Activated T-helper 17 cell treated with anti-CD3 and anti-CD28 coated beads, Interleukin-2, amount 50 U/mL, for 72 hours (primary cell): ENCODE measurements around the gene CEP250. TPM values are rescaled to one million over a fixed set of nuclear protein-coding genes. Genes with fewer than 3 reads are reported as not detected.

ENCODE experiments used
- ATAC-seq: fragments of 150-1000 bp; cut with Tn5 transposase; replicated peaks from 2 replicates; pipeline ENCODE4 v1.10.0; 2021; ENCODE audit warnings: mild to moderate bottlenecking, moderate library complexity
- H3K27ac Mint-ChIP-seq: one replicate; pipeline ENCODE4 v1.8.0; 2022; ENCODE audit warnings: mixed read lengths
- H3K27me3 Mint-ChIP-seq: one replicate; pipeline ENCODE4 v1.8.0; 2022; ENCODE audit warnings: mixed read lengths
- H3K36me3 Mint-ChIP-seq: one replicate; pipeline ENCODE4 v1.8.0; 2022; ENCODE audit warnings: low read depth, mild to moderate bottlenecking, mixed read lengths
- H3K4me1 Mint-ChIP-seq: one replicate; pipeline ENCODE4 v1.8.0; 2022; ENCODE audit warnings: mixed read lengths
- H3K4me3 Mint-ChIP-seq: one replicate; pipeline ENCODE4 v1.8.0; 2022; ENCODE audit warnings: mild to moderate bottlenecking, mixed read lengths
- H3K9me3 Mint-ChIP-seq: one replicate; pipeline ENCODE4 v1.8.0; 2022; ENCODE audit warnings: mixed read lengths
- total RNA-seq, 2 donors: library from RNA; stranded (reverse); gene quantifications; one replicate each; pipeline ENCODE4 v1.2.3, GENCODE V29; 2022

Gene CEP250, protein sequence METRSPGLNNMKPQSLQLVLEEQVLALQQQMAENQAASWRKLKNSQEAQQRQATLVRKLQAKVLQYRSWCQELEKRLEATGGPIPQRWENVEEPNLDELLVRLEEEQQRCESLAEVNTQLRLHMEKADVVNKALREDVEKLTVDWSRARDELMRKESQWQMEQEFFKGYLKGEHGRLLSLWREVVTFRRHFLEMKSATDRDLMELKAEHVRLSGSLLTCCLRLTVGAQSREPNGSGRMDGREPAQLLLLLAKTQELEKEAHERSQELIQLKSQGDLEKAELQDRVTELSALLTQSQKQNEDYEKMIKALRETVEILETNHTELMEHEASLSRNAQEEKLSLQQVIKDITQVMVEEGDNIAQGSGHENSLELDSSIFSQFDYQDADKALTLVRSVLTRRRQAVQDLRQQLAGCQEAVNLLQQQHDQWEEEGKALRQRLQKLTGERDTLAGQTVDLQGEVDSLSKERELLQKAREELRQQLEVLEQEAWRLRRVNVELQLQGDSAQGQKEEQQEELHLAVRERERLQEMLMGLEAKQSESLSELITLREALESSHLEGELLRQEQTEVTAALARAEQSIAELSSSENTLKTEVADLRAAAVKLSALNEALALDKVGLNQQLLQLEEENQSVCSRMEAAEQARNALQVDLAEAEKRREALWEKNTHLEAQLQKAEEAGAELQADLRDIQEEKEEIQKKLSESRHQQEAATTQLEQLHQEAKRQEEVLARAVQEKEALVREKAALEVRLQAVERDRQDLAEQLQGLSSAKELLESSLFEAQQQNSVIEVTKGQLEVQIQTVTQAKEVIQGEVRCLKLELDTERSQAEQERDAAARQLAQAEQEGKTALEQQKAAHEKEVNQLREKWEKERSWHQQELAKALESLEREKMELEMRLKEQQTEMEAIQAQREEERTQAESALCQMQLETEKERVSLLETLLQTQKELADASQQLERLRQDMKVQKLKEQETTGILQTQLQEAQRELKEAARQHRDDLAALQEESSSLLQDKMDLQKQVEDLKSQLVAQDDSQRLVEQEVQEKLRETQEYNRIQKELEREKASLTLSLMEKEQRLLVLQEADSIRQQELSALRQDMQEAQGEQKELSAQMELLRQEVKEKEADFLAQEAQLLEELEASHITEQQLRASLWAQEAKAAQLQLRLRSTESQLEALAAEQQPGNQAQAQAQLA (N-terminal part only)
- total RNA-seq: 10 to 100 TPM; 77.8 to 88.3 TPM

DNA sequence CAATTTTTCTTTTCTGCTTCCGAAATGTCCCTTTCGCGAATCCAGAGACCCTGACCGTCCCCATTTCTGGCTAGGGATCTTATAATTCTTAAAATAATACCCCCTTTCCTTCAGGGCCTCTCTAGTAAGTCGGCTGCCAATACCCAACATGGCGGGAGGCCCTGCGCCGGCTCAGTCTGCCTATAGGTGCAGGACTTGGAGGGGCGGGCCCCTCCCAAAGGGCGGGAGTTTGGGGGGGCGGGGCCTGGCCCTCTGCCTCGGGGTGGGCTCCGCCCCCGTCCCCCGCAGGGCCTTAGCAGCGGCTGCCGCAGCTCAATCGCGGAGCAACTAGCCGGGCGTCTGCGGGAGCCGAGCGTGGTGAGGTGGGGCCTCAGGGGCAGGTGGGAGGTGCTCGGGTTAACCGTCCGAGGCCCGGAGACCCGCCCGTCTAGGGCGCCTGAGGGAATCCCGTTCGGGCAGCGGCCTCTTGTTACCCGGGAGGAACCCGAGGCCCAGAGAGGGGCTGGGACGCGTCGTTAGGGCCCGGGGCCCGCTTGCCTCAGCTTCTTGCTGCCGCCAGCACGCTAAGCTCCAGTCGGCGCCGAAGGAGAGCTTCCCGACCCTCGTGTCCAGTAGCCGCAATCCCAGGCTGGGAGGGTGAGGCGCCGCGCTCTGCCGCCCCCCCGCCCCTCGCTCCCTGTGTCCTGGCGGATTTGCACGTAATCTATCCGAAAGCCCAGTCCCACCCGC, at the start of gene CEP250:
CEP250 (plus strand) TSS at position 718 of the 729 bp plus-strand sequence. CDS start 6,770 bp downstream, outside the sequence.
- ATAC-seq: peak; percentile 97
- Mint-ChIP-seq H3K4me3 (peak within 1 kb of the TSS; percentile 91), H3K4me1 (peaks cover 13% of the 10 kb centered on the region), H3K36me3 (peaks cover 3% of the 10 kb centered on the region), H3K9me3 (no peaks in the 10 kb centered on the region), H3K27ac (peak within 1 kb of the TSS; percentile 99), H3K27me3 (no peaks in the 10 kb centered on the region)

DNA sequence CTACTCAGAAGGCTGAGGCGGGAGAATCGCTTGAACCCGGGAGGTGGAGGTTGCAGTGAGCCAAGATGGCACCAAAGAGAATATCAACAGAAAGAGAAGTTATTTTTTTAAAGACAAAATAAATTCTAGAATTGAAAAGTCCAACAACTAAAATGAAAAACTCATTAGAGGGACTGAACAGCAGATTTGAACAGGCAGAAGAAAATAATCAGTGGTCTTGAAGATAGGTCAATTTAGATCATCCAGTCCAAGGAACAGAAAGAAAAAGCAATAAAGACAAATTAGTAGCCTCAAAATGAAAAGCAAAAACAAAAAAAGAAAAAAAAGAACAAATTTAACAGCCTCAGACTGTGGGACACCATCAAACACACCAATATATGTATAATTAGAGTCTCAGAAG, 49.6 kb upstream of the CEP250 start:
- Mint-ChIP-seq H3K4me3 (no peak overlapping the region), H3K27ac (no peak overlapping the region), H3K4me1 (peaks cover 4% of the 10 kb centered on the region), H3K36me3 (peaks cover 64% of the 10 kb centered on the region), H3K9me3 (peaks cover 3% of the 10 kb centered on the region), H3K27me3 (no peaks in the 10 kb centered on the region)
- no peak for ATAC-seq

DNA sequence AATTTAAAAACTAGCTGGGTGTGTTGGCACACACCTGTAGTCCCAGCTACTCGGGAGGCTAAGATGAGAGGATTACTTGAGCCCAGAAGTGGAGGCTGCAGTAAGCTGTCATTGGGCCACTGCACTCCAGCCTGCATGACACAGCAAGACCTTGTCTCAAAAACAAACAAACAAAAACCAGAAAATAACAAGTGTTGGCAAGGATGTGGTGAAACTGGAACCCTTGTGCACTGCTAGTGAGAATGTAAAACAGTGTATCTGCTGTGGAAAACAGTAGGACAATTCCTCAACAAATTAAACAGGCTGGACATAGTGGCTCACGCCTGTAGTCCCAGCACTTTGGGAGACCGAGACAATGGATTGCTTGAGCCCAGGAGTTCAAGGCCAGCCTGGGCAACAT, 47.1 kb upstream of the CEP250 start:
- Mint-ChIP-seq H3K9me3 (peaks cover 3% of the 10 kb centered on the region), H3K36me3 (peaks cover 76% of the 10 kb centered on the region), H3K27ac (no peak overlapping the region), H3K27me3 (no peaks in the 10 kb centered on the region), H3K4me1 (peaks cover 4% of the 10 kb centered on the region), H3K4me3 (no peak overlapping the region)
- no peak for ATAC-seq

DNA sequence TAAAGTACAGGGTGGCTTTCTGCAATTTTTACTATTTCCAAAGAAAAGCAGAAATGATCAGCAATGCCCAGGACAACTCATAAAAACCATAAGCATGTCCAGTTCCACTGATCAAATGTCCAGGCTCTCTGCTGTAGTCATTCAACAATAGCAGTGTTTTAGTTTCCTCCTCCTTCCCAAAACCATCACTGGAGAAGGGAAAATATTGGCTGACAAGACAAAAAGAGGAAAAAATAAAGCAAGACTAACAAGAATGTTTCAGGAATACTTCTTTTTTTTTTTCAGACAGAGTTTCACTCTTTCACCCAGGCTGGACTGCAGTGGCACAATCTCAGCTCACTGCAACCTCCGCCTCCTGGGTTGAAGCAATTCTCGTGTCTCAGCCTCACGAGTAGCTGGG, 45.9 kb upstream of the CEP250 start:
- Mint-ChIP-seq H3K4me1 (peaks cover 4% of the 10 kb centered on the region), H3K27me3 (no peaks in the 10 kb centered on the region), H3K4me3 (no peak overlapping the region), H3K36me3 (peaks cover 69% of the 10 kb centered on the region), H3K9me3 (peaks cover 3% of the 10 kb centered on the region), H3K27ac (no peak overlapping the region)
- no peak for ATAC-seq

DNA sequence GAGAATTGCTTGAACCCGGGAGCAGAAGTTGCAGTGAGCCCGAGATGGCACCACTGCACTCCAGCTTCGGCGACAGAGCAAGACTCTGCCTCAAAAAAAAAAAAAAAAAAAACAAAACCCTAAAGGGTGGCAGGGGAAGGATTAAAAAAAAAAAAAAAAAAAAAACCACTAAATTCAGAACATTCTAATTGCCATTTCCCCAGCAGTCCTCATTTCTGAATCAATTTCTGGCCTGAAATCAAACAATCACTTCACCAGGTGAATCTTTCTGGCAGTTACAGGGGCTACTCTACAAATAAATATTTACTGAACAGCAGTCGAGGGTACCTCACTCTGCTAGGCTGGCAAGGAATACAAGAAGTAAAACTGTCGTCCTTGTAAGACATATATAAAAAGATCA, 44.8 kb upstream of the CEP250 start:
- ATAC-seq: no peak
- no peaks in the 10 kb centered on the region for H3K27me3 Mint-ChIP-seq
- H3K4me1 Mint-ChIP-seq: peaks cover 4% of the 10 kb centered on the region
- H3K36me3 Mint-ChIP-seq: peaks cover 58% of the 10 kb centered on the region
- peaks cover 3% of the 10 kb centered on the region for H3K9me3 Mint-ChIP-seq
- H3K27ac Mint-ChIP-seq: peak overlapping the region; percentile 93
- peak overlapping the region; percentile 90 for H3K4me3 Mint-ChIP-seq

DNA sequence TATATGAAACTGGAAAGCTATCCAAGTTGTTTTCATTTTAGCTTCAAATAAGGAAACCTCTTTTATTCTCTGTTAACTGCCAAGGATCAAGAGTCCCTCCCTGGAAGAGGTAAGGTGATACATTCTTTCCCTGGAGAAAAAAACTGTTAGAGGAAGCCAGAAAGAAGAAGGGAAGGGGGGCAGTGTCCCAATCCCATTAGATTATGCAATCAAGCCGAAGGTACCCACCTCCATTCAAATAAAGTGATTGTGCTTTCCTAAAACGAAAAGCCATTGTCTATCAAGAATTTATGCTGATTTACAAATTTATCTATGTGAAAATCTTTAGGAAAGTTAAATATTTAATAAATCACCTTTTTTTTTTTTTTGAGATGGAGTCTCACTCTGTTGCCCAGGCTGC, 34.1 kb upstream of the CEP250 start:
- Mint-ChIP-seq H3K27me3 (peaks cover 12% of the 10 kb centered on the region), H3K36me3 (no peaks in the 10 kb centered on the region)
- no peak for ATAC-seq

DNA sequence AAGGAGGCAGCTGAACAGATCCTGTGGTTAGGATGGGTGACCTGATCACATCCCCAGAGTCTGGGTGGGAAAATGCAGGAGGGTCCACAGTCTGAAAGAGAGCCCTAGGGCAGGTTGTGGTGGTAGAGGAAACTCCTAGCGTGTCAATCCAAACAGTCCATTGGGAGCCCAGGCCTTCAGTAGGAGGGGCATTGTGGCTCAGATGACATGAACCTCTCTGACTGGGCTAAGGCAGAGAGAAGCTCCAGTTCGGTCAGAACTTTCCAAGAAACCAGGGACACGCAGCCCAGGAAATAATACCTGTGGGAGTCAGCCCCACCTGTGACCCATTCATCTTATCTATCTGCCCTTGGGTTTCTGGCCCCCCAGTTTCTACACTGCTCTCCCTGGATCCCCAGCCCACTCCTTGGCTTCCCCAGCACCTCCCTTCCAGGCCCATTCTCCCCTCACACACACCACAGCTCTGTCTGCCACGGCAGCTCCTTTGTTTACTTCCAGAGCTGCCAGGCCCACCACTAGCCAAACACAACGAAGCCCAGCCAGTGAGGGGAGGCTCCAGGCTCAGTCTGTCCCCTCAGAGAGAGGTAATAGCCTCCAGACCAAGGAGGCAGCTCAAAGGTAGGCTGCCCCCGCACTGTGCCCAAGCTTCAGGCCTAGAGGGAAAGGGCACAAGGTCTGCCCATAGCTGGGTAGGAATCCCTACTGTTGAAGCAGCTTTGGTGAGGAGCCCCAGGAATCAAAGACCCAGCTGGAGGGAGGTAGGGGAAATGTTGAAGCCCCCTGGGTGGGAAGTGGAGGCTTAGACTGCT, 23.6 kb upstream of the CEP250 start:
- Mint-ChIP-seq H3K36me3 (no peaks in the 10 kb centered on the region), H3K27ac (peak overlapping the region; percentile 52), H3K4me1 (peaks cover 8% of the 10 kb centered on the region), H3K9me3 (no peaks in the 10 kb centered on the region), H3K27me3 (no peaks in the 10 kb centered on the region), H3K4me3 (no peak overlapping the region)
- no peak for ATAC-seq

More for the DNA sequence above, 34.1 kb upstream of the CEP250 start:
- no peaks in the 10 kb centered on the region for H3K9me3 Mint-ChIP-seq
- no peak overlapping the region for H3K4me3 Mint-ChIP-seq
- no peak overlapping the region for H3K27ac Mint-ChIP-seq
- no peaks in the 10 kb centered on the region for H3K4me1 Mint-ChIP-seq

DNA sequence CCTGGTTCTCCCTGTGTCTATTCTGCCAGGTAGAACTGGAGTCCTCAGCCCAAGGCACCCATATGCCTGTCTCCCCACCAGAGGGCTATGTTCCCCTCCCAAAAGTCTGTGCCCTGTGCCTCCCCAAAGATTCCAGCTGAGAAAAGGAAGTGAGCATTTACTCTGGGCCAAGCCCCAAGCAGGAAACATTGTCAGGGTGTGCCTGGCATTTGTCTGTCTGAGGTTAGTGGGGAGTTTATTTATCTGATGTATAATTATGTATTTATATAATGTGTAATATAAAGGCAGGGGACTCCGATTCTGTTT, 23.0 kb upstream of the CEP250 start:
- H3K36me3 Mint-ChIP-seq: no peaks in the 10 kb centered on the region
- no peak overlapping the region for H3K4me3 Mint-ChIP-seq
- peak overlapping the region; percentile 52 for H3K27ac Mint-ChIP-seq
- peaks cover 8% of the 10 kb centered on the region for H3K4me1 Mint-ChIP-seq
- ATAC-seq: no peak
- no peaks in the 10 kb centered on the region for H3K27me3 Mint-ChIP-seq
- H3K9me3 Mint-ChIP-seq: no peaks in the 10 kb centered on the region

DNA sequence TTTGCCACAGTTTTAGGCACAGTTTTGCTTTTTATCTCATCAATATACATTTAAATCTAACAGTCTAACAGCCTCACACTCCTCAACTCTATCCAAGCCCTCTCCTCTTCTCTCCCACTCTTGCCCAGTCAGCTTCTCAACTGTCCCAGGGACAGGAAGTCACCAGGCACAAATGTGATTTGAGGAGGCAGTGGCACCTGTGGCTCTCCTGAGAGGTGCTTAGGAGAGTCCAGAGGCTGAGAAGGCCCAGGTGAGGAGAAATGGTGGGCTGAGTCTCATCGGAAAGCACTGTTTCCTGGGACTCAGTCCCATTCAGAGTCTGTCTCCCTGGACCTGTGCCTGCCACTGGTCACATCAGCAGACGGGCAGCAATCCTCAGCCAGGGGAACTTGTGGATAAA, 22.1 kb upstream of the CEP250 start:
- no peak overlapping the region for H3K27ac Mint-ChIP-seq
- H3K9me3 Mint-ChIP-seq: no peaks in the 10 kb centered on the region
- no peaks in the 10 kb centered on the region for H3K36me3 Mint-ChIP-seq
- no peak for ATAC-seq
- no peak overlapping the region for H3K4me3 Mint-ChIP-seq
- H3K27me3 Mint-ChIP-seq: no peaks in the 10 kb centered on the region
- peaks cover 8% of the 10 kb centered on the region for H3K4me1 Mint-ChIP-seq

DNA sequence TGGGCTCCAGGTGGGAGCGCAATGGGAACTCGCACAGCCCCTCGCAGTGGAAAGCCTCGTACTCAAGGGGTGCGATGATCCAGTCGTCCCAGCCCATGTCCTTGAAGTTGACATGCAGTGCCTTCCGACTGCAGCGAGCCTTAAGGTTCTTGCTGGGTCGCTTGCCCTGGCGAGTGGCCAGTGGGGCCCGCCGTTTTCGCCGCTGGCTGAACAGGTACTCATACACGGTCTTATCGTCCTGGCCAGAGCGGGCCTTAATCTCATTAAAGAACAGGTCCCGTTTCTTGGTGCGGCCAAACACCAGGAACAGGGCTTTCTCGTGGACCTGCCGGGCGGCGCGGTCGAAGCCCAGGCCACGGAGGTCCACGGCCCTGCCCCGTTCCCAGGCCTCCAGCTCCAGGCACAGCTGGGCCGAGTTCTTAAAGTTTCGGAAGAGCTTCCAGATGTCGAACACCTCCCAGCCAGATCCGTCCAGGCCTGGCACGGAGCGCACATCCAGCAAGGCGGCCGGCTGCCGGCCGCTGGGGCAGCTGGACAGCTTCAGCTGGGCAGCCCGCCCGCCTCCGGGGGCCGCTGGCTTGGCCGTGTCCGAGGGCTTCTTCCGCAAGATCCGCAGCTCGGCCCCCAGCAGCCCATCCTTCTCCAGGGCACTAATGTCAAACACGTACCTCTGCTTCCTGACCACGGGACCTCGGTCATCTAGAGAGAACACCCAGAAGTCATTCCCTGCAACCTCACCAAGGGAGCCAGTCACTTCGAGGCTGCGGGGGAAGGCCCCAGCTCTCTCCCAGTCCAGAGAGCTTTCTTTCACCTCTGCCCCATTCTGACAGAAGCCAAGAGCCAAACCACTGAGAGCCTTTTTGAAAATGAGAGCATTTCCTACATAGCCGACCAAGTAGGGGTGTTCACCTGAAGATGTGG, 21.1 kb upstream of the CEP250 start:
- no peaks in the 10 kb centered on the region for H3K9me3 Mint-ChIP-seq
- no peak overlapping the region for H3K27ac Mint-ChIP-seq
- no peaks in the 10 kb centered on the region for H3K36me3 Mint-ChIP-seq
- H3K27me3 Mint-ChIP-seq: no peaks in the 10 kb centered on the region
- ATAC-seq: no peak
- peaks cover 8% of the 10 kb centered on the region for H3K4me1 Mint-ChIP-seq
- no peak overlapping the region for H3K4me3 Mint-ChIP-seq

DNA sequence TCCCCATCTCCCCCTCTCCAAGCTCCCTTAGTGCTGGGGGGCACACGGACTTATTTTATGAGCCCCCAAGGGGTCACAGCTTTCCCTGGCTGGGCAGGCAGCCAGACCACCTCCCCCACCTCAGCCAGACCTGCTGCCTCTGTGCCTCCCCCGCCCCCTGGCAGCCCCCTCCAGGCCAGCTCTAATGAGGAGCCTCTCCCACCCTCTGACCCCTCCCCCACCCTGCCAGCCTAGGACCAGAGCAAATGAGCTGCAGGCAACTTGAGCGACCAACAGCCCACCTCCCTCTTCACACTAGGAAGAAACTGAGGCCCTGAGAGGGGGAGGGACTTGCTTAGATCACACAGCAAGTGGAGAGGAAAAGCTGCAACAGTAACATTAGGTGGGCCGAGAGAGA, 19.2 kb upstream of the CEP250 start:
- Mint-ChIP-seq H3K9me3 (no peaks in the 10 kb centered on the region), H3K36me3 (no peaks in the 10 kb centered on the region), H3K27ac (no peak overlapping the region), H3K4me1 (peaks cover 8% of the 10 kb centered on the region), H3K4me3 (no peak overlapping the region), H3K27me3 (peaks cover 9% of the 10 kb centered on the region)
- ATAC-seq: no peak

DNA sequence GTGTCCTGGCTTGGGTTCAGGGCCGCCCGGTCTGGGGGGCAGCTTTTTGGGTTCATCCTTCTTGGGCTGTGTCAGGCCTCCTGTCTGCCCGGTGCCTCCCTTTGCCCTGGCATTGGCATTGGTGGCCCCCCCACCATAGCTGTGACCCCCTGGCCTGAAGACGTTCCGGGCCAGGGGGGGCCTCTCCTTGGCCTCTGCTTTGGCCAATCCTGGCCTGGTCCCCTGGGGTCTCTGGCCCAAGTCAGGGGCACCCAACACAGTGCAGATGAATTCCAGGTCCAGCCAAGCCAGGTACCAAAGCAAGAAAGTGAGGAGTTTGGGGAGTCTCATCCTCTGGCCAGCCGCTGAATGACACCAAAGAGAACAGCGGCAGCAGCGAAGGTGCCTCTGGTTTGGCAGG, 17.8 kb upstream of the CEP250 start:
- ATAC-seq: no peak
- Mint-ChIP-seq H3K9me3 (no peaks in the 10 kb centered on the region), H3K27ac (no peak overlapping the region), H3K36me3 (no peaks in the 10 kb centered on the region), H3K4me1 (peaks cover 3% of the 10 kb centered on the region), H3K4me3 (no peak overlapping the region), H3K27me3 (peaks cover 9% of the 10 kb centered on the region)

DNA sequence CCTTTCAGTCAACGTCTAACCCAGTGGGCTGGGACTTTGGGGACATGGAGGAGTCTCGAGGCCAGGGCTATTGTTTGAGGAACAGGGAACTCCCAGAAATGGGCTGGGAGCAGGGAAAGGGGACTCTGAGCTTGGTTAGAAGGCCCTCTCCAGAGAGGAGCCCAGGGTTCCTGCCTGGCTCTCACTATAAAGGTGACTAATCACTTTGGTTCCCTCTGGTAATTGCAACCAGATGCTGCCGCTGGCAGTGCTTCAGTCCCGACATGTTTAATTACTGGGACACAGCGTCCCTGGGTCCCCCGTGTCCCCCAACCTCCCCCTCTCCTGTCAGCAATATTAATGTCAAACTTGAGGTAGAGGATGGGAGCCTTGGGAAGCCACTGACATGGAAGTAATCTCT, 12.4 kb upstream of the CEP250 start:
- Mint-ChIP-seq H3K27me3 (peaks cover 14% of the 10 kb centered on the region), H3K9me3 (no peaks in the 10 kb centered on the region), H3K27ac (no peak overlapping the region), H3K4me3 (no peak overlapping the region), H3K4me1 (no peaks in the 10 kb centered on the region), H3K36me3 (no peaks in the 10 kb centered on the region)
- no peak for ATAC-seq
